Inflammatory macrophage (primary cell): ENCODE data around the gene METRN.

Experiments used
- DNase-seq, 2 donors: peaks; one replicate each; pipeline ENCODE4 v3.0.0-alpha.2; 2020 to 2022

METRN gene

GRCh38 chr16:693364-693763 is 21.6 kb upstream of the METRN start:
- DNase-seq = no peak

GRCh38 chr16:693766-694165 is 21.2 kb upstream of the METRN start:
- no peak for DNase-seq

- DNase-seq = no peak
These were observed 20.6 kb upstream of the METRN start for GRCh38 chr16:694187-694862.

GRCh38 chr16:694863-695354 is 20.0 kb upstream of the METRN start:
- no peak for DNase-seq

- DNase-seq = peak in 1 of 2 donors; percentile 21
These were observed 19.4 kb upstream of the METRN start for GRCh38 chr16:695355-696089.

GRCh38 chr16:698911-699671 is 15.8 kb upstream of the METRN start:
- DNase-seq = no peak

GRCh38 chr16:700684-701584 is 14.0 kb upstream of the METRN start:
- DNase-seq = no peak

- no peak for DNase-seq
These were observed 12.6 kb upstream of the METRN start for GRCh38 chr16:702341-702740.

- DNase-seq = no peak
These were observed 11.5 kb upstream of the METRN start for GRCh38 chr16:703406-703805.

- DNase-seq = no peak
These were observed 10.9 kb upstream of the METRN start for GRCh38 chr16:704047-704446.

GRCh38 chr16:704552-705380 is 10.2 kb upstream of the METRN start:
- no peak for DNase-seq

GRCh38 chr16:705431-706188 is 9.3 kb upstream of the METRN start, which contains the start of gene FBXL16:
Gene FBXL16 (minus strand): TSS chr16:705801. CDS start chr16:697405, 8,396 bp downstream.
- DNase-seq = no peak

- no peak for DNase-seq
These were observed 8.5 kb upstream of the METRN start for GRCh38 chr16:706189-707061.

- DNase-seq = no peak
These were observed 7.8 kb upstream of the METRN start for GRCh38 chr16:707062-707538.

- DNase-seq = no peak
These were observed 6.9 kb upstream of the METRN start for GRCh38 chr16:708019-708418.

- no peak for DNase-seq
These were observed 6.0 kb upstream of the METRN start for GRCh38 chr16:708959-709358.

GRCh38 chr16:709566-710499 is 5.1 kb upstream of the METRN start:
- peak in 1 of 2 donors; percentile 24 for DNase-seq

GRCh38 chr16:710500-711075 is 4.3 kb upstream of the METRN start:
- DNase-seq = no peak
